GM18909 (cell line): ENCODE results near the gene DBN1.

ENCODE experiments used
- ATAC-seq: cut with Tn5 transposase; IDR thresholded peaks from one replicate; pipeline ENCODE4 v1.9.1; 2021; ENCODE audit warnings: mild to moderate bottlenecking; ENCODE audit not compliant: unreplicated experiment, poor library complexity

The DBN1 gene

GRCh38 chr5:177473443-177474001 lies at the start of gene DBN1:
DBN1 (minus strand) TSS chr5:177473634; CDS start chr5:177473521, 113 bp downstream.
- no peak for ATAC-seq

DNA sequence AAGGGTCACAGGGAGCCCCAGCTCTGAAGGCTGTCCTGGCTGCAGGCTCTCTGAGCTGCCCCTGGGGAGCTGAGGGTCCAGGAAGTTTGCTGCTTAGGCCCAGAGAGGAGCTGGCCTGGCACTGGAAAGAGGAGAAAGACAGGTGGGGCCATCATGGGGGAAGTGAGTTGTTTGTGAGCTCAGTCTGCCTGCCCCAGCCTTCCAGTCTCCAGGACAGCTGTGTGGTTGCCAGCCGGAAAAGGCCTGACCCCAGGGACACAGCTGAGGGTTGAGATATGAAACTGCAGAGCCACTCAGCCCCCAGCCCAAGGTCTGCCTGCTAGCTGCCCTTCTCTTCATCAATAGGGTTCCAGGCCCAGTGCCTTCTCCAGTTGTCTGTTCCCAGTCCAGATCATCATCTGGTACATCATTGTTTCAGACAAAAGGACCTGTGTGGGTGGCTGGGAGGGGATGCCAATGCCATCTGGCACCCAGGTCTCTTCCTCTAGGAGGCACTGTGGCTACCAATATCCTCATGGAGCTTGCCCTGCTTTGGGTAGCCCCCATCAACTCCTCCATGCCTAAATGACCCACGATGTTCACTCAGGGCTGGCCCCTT lies 47.6 kb upstream of the DBN1 start:
- ATAC-seq: no peak

GRCh38 chr5:177520271-177520670 lies 46.8 kb upstream of the DBN1 start:
- ATAC-seq: no peak

DNA sequence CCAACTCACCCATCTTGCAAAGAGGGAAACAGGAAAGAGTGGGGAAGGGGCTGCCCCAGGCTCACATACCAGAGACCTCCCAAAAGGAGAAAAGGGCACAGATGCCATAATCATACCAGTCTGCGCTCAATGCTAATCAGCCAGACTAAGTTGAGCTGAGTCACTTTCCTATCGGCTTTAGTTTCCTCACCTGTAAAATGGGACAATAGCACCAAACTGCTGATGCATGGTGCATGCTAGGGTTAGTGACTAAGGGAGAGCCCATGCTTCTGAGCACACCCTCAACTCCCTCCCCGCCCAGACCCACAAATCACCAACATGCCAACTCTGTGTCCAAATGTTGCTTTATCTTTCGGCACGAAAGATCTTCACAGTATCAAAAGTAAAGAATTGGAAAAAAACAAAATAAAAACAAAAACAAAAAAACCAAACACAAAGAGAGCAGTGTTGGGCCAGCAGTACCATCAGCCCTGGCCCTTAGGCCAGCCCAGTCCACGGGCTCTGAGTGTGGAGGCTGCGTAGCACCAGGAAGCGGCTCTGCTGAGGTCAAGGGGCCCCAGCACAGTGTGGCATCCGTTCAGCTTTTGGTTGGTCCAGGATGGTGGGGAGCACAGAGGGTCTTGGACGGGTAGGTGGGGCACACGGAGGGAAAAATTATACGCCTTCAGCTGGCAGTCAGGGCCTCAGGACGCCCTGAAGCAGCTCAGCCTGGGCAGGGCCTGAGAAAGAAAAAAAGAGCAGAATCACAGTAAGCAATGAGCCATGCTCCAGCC lies 46.2 kb upstream of the DBN1 start:
- no peak for ATAC-seq

DNA sequence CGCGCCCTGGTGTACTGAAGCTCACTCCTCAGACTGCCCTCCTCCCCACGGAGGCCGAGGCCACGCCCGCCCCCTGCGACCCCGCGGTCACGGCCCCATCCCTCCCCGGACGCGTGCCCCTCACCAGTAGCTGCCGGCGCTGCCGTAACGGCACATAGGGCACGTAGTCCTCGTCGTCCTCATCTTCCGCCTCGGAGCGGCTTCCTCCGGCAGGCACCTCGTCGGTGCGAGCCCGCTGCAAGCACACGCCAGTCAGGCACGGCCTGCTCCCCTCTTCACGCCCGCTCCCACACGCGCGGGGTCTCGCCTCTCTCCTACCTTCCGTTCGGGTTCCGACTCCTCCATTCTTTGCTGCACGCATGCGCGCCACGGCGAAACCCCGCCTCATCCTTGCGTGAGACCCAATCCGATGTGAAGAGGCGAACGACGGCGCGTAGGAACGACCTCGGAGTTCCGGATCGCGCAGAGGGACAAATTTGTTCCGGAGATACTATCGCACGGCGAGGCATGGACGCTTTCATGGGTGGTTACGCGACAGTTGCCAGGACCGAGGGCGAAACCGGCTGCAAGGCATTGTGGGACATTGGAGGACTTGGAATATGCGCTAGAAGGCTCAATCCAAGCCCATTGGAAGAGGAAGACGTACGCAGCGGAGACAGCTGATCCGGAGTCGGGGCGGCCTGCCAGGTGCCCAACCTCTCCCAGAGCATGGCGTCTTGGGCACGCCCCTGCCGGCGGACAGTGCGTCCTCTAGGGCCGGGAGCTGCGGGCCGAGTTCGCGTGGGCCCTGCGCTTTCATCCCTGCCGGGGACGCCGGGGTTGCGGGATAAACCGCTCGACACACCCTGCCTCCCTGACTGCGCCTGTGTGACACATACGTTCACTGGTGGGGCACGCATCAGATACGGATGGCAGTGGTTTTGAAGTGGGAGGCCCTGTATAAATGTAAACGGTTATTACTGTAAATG lies 43.5 kb upstream of the DBN1 start, which contains the start of gene DDX41:
DDX41 (minus strand) TSS at position 361 of the 968 bp plus-strand sequence; CDS start at position 345, 16 bp downstream.
- peak; percentile 78 for ATAC-seq

DNA sequence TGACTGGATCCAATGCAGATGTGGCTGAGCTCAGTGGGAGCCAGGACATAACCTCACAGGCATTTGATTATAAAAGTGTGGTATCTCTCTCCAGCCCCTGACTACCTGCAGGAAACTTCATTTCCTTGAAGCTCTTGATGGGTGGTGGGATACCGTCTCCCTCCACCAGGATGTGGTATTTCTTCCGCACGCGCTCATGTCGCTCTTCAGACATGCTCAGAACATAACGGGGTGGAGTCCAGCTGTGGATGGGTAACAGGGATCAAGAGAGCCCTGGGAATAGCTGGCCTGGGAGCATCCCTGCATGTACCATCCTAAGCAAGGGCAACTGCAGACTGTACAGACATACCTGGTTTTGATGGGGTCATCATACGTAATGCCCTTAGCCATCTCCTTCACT lies 42.1 kb upstream of the DBN1 start:
- ATAC-seq: no peak

- ATAC-seq: no peak
Observed at GRCh38 chr5:177514541-177514940, 41.1 kb upstream of the DBN1 start.

DNA sequence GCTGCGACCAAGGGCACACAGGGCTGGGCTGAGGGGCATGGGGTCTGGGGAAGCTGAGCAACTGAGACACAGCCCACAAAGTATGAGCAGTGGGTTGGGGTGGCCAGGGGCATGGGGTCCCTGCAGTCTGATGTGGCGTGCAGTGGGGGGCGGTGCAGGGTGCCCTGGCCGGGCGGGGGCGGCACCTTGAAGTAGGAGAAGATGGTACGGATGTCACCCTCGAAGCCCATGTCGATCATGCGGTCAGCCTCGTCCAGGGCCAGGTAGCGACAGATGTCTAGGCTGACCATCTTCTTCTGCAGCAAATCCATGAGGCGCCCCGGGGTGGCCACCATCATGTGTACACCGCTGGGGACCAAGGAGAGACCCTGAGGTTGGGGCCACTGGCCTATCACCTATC lies 40.1 kb upstream of the DBN1 start:
- ATAC-seq: no peak

DNA sequence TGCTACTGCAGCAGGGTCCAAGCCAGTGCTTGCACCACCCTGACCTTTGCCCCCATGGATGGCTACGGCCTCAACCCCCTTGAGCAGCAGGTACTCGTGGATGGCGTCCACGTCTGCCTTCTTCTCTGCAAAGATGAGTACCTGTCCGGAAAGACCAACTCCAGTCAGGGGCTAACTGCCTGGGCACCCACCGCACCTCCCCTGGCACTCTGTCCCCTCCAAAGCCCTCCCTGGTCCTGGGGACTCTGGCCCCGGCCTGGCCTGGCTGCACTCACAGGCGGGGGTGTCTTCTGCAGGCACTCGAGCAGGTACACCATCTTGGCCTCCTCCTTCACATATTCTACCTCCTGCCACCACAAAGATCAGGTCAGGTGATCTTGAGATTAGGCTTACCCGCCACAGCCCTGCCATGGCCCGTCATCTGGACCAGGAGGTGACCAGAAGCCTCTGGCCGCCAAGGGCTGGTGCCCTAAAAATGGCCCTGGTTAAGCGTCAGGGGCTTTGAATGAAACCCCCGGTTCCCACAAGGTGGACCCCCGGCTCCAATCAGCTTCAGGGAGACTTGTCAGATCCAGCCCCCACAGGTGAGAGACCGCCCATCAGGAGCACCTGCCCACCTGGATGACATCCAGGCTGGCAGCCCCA lies 39.4 kb upstream of the DBN1 start:
- ATAC-seq: no peak

GRCh38 chr5:177511796-177512675 lies 38.6 kb upstream of the DBN1 start:
- no peak for ATAC-seq

GRCh38 chr5:177511181-177511580 lies 37.7 kb upstream of the DBN1 start:
- no peak for ATAC-seq

DNA sequence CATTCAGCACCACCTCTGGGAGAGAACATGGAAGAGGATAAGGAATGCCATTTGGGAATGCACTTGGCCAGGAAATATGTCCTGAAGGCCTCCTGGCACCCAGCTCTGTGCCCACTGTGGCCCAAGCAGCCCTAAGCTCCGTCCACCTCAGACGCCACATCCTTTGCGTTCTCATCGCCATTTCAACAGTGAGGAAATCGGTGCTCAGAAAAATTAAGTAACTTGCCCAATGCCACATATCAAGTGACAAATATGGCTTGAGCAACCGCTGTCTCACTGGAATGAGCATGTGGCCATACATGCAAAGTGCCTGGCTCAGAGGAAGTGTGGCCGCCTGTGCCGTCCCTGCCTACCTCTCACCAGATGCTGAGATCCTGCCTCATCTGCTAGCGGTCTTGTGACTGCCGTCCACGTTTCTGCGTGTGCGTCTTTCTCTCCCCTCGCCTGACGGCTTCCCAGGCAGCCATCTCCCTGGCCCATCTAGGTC lies 37.2 kb upstream of the DBN1 start:
- peak; percentile 33 for ATAC-seq

GRCh38 chr5:177509991-177510566 lies 36.6 kb upstream of the DBN1 start:
- peak; percentile 32 for ATAC-seq

DNA sequence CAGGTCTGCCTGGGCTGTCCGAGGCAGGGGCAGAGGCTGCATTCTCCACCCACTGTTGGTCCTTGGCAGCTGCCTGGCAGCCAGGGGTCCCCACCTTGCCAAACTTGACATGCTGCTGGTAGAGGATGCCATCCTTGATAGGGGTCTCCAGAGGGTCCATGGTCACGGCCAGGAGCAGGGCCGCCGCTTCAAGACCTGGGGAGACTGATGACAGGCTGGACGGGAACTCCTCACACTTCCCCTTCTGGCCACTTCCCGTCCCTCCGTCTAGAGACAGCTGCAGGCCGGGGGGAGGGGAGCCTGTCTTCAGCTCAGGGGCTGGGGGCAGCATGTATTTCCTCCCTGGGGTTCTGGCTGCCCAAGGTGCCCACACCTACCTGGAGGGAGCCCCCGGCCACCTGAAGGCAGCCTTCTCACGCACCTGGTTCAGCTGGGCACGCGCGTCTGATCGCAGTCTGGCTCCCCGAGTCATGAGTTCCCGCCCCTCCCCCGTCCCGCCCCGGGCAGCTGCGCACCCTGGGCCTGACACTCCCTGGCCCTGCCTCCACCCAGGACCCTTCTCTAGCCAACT lies 36.0 kb upstream of the DBN1 start, which contains the start of gene DOK3:
DOK3 (minus strand) TSS at position 446 of the 571 bp plus-strand sequence; CDS start at position 160, 286 bp downstream.
- peak; percentile 30 for ATAC-seq

- ATAC-seq: peak; percentile 31
Observed at GRCh38 chr5:177508837-177509236, 35.4 kb upstream of the DBN1 start.

GRCh38 chr5:177508221-177508611 lies 34.8 kb upstream of the DBN1 start:
- no peak for ATAC-seq

DNA sequence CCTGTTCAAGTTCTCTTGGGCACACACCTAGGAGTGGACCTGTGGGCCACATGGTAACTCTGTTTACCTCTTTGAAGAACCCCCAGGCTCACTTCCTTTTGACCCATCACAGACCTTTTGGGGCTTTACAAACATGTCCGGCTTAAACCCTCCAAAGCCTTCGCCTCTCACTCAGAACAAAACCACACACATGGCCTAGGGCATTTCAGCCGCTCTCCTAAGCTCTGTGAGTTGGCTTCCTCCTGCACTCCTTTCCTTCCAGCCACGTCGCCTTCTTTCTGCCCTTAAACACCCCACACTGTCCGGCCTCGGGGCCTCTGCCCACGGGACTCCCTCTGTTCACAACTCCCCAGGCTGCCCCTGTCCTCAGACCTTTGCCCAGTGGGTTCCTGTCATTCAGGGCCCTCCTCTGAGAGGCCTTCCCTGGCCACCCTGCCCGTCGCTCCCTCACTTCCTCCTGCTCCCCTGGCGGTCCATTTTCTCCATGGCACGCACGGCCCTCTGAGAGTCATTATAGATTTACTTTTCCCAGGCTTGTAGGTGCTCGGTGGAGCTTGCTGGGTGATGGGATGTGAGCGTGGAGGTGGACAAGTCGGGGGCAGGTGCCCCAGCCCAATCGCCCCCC lies 34.3 kb upstream of the DBN1 start:
- ATAC-seq: no peak

GRCh38 chr5:177507165-177507564 lies 33.7 kb upstream of the DBN1 start:
- no peak for ATAC-seq
